Mucosa of gallbladder (tissue), 1 donor: ENCODE measurements around the gene MGST1. TPM values are rescaled to one million over a fixed set of nuclear protein-coding genes. Genes with fewer than 3 reads are reported as not detected.

Source experiments
- DNase-seq: peaks from one replicate; pipeline ENCODE4 v3.0.0-alpha.2; 2020; ENCODE audit warnings: low spot score
- total RNA-seq: library from RNA; stranded (reverse); gene quantifications from one replicate; pipeline ENCODE4 v1.2.1, GENCODE V29; 2021
- donor health status: DM: no; HTN: no; CAD: no.

Gene MGST1, protein sequence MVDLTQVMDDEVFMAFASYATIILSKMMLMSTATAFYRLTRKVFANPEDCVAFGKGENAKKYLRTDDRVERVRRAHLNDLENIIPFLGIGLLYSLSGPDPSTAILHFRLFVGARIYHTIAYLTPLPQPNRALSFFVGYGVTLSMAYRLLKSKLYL
- 410 TPM for total RNA-seq

DNA sequence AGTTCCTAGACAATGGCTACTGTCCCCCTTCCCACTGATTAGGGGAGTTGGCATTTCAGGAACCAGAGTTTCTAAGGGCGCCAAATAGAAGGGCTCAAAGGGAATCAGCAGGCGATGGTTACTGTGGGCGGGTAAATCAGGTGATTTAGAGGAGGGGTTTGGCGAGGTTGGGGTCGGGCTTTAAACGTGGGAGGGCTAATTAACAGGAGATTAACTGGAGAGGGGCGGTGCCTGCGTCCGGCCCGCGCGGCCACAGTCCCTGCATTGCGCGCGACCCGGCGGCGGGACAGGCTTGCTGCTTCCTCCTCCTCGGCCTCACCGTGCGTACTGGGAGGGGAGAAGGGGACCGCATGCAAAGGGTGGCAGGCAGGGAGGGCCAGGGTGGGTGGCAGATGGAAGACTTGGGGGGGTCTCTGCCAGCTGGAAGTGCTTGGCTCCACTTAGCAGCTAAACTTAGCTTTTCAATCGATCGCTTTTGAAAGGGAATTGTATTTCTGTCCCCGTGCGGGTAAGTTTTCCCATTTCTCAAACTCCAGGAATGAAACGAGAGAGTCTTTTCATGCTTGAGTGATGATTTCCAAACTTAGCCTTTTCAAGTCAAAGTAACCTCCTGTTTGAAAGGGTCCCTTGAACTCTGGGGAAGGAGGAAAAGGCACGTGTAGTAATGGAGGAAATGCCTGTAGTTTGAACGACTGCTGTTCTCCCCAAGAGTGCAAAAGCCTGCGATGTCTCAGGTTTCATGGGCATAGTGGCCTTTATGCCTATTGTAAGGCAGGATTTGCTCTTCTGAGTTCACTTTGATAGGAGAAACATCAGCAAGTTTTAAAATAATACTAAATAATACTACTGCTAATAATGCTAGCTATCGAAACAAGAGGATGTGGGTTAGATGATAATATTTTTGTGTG is at the start of gene MGST1:
TSS of gene MGST1 (plus strand) at position 255 of the 908 bp plus-strand sequence. CDS start 6,608 bp downstream, outside the sequence.
- peak; percentile 77 for DNase-seq

DNA sequence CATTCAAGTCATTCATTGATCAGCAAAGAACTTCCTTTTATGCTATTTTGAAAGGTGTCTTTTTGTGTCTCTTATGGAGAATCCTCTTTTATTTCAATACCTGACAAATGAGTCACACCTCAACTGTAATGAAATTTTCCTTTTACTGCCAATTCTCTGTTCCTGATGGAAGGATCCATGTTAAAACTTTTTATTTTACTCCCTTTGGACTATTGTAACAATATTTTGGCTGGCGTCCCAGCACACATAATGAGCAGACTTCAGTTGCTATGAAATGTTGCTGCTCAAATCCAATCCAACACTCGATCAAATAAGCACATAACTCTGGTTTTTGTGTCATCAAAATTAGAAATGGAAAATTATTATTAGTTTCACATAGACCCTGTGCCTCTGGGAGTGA is 48.0 kb upstream of the MGST1 start:
- no peak for DNase-seq

DNA sequence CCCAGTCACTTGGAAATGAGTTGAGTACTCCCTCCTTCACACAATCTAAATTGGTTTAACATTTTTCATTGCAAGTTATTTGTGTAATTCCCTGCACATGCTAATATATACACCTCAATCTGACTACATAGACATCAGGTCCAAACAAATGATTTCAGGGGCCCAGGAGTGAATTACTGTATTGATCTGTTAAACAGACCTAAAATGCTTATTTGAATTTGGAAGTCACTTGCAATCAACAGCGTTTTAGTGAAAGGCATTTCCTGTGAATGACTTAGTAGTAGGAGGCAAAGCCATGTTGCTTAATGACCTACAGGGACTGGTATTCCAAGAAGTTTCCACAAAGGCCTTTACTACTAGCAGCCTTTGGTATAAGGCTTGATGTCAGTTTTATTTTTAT is 47.3 kb upstream of the MGST1 start:
- no peak for DNase-seq

DNA sequence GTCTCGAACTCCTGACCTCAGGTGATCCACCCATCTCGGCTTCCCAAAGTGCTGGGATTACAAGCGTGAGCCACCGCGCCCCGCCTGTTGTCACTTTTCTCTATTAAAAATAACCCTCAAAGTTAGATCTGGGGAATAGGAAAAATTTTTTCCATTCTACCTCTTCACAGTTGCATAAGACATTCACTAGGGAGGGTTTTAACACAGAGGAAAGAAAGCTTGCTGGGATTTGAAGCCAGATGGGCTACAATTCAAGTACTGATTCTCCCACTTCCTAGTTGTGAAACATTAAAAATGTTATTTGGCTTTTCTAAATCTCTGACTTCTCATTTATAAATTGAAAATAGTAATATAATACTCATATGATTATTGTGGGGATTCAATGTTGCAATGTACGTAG is 46.7 kb upstream of the MGST1 start:
- DNase-seq: no peak

DNA sequence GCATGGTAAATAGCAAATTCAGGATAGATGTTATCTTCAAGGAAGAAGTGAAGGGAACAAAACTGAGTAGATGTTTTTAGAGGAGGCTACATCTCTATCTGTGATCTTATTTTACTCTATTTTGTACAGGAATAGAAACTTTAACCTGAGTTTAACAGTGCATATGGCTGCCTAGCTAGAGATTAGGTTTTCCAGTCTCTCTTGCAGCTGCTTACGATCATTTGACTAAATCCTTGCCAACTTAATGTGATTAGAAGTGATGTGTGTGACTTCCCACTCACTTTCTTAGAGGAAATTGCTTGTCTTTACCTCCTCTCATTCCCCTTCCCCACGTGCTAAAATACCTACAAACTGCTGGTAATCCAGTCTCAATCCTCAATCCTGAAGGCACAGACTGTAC is 43.5 kb upstream of the MGST1 start:
- no peak for DNase-seq

DNA sequence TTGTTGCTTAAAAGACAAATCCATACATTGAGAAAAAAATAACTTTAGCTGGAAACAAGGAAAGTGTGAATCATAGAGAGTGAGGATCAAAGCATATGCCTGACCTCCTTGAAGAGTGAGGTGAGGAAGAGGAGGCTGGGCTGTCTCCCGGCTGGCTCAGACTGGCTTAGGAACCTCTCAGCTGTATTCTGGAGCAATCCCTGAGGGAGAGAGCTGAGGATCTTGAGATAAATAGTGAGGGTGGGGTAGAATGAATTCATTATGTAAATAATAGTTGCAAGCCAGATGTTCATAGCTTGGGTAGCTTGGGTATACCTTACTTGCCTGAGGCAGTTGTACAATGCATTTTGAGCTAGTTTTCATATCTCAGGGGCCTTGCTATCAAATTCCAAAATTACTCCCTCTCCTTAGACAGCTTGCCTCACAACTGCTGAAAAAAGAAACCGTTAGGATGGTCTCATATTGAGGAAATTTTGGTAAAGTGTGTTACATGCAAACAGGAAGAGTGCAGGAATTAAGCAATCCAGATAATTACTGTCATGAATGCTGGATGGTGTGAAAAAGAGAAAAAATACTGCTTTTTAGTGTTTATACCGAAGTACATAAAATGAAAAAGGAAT is 39.5 kb upstream of the MGST1 start:
- DNase-seq: no peak

DNA sequence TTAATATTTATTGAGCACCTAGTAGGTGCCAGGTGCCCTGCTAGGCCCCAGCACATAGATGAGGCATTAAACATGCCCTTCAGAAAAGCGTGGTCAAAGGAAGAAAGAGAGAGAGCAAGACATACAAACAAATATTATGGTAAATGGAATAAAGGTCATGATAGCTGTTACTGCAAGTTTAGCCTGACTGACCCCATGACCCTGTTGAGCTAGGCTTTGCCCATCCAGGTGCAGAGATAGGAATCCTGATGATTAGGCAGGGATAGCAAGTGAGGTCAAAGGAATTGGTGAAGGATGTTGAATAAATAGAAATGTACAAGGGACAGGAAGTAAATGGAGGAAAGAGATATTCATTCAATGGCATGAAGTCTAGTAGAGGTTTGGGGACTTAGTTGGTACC is 36.5 kb upstream of the MGST1 start:
- DNase-seq: no peak

DNA sequence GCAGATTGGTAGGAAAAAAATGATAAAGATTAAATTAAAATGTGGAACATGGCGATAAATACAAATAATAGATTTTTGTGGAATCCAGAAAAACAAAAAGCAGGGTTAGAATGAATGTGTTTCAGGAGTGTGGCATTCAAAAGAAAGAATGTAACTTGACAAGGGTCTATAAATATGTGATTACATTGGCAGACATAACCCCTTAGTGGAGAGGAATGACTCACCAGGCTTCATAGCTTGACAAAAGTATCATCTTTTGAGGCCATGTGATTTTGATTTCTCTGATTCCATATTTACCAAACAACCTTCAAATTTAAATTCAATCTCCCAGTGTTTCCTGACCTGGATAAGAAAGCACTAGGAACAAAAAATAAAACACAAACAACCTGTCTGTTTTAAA is 24.4 kb upstream of the MGST1 start:
- no peak for DNase-seq

DNA sequence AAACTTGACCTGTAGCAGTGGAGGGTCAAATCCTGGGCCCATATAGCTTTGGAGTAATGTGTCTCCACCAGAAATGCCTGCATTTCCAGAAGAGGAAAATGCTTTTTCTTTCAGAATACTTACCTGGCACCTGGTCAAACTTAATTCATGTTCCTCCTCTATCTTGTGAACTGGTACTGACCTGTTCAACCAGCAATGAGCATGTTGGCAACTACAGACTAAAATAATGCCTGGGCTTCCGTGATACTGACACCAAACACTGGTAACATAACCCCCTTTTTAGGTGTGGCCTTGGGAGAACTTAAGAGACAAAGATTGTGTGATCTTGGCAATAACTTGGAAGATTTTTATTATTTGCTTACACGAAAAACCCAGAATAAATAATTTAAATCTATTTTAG is 23.8 kb upstream of the MGST1 start:
- DNase-seq: no peak

DNA sequence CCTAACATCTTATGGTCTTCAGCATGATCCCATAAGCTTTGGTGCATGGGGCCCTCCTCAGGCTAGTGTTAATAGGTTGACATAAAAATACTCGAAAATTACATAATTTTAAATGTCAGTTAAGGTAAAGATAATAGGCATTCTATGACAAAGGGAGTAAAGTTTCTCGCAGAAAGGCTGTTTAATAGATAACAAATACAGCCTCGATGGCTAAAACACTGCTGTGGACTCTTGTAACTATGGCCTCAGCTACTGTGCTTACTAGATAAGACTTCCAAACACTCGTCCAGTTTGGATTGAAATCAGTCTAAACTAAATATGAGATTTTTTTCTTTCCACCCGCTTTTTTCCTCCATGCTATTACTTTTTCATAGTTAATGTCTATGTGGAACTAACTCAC is 23.2 kb upstream of the MGST1 start:
- DNase-seq: no peak

DNA sequence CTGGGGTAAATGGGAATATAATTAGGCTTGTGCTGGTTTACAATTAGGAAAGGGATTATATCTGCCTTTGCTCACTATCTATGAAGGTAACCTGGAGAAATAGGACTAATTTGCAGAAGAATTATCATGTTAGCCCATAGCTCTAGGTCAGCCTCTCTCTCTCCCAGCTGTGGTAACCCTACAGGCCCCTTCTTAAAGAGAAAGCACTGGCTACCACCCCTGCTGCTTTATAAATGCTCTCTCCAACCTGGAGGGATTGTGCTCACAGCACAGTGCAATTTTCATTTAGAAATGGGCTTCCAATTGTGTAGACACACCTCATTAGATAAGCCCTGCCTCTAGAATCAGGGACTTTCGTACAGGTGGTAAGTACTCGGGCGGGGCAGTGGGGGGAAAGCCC is 22.7 kb upstream of the MGST1 start:
- no peak for DNase-seq

DNA sequence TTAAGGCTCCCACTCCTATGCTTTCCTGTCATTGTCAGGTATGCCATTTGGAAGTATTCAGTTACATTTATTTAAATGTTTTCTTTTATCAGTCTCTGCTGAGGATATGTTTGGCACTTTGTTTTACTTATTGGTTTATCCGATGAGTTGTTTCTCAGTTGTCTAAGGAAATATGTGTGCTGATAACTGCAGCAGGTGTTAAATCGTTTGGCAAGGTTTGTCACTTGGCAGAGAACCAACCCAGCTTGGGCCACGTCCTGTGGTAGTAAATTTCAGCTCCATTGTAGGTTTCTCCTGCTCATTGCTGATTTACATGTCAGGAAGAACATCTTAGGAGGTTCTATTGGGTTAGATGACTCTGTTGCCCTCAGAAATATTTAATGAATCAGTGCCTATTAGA is 22.0 kb upstream of the MGST1 start:
- DNase-seq: peak; percentile 33

DNA sequence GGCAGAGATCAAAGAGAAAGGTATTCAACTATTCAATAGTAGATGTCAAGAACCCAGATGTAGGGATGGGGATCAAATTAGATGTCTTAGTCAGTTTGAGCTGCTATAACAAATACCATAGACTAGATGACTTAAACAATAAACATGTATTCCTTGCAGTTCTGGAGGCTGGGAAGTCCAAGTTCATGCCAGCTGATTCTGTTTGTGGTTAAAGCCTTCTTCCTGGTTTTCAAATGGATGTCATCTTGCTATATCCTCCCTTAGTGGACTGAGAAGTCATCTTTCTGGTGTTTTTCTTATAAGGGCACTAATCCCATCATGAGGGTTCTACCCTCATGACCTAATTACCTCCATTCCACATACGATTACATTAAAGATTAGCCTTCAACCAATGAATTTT is 19.5 kb upstream of the MGST1 start:
- DNase-seq: no peak

DNA sequence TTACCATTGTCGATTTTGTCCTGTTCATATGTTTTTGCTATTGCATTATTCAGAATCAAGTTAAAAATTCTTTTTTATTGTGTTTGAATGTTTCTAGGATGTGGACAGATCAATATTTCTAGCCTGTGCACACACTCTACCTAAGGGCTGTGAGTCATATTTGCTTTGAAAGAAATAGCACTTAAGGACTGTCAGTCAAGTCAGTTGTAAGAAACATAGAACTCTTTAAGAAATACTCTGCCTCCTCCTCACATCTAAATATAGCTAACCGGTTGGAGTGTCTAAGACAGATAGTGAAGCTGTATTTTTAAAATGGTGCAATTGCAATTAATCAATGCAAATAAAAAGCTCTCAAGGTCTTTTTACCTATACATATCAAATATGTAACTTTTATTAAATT is 17.9 kb upstream of the MGST1 start:
- DNase-seq: no peak

DNA sequence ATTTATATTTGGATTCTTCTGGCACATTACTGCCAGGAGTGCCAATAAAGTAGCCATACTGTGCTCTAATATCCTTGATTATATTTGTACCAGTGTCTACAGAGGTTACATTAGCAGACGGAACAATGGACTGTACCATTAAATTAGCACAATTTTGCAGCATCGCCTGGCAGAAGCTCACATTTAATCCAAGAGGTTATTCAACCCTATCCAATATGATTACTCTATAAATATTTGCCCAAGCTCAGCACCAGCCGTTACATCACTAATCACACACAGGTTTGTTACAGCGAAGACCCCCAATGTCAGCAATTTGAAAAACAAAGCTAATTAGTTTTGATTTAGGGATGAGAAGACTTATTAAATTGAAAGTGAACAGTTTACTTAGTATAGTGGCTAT is 16.9 kb upstream of the MGST1 start:
- DNase-seq: no peak

DNA sequence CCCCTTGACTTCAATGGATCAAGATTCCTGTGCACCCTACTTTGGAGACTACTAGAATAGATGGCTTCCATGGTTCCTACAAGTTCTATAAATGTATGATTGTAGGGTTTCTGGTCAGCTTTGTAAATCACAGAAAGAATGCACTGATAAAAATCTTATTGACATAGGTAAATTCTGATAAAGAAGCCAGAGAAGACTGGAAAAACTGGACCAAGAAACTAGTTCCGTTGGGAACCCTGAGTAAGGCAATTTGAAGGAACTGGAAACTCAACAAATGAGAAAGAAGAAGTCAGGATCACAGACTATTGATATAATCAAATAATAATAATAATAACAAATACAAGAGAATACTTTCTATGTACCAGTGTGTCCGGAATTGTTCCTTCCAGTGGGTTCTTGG is 15.4 kb upstream of the MGST1 start:
- no peak for DNase-seq

DNA sequence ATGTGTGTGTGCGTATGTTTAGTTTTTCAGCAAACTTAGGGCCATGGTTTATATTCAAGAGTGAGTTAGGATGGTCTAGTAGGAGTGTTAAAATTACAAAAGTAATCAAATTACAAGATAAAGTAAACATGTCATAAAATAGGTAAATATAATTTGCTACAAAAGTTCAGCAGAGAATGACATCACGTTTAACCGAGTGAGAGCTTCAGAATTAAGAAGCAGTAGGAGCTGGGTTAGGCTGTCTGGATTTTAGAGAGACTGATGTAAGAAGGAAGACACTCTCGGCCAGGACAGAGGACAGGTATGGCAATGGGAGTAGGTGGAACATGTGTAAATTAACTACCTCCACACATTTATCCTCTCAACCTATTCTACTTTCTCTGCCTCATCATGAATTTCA is 11.6 kb upstream of the MGST1 start:
- DNase-seq: no peak

DNA sequence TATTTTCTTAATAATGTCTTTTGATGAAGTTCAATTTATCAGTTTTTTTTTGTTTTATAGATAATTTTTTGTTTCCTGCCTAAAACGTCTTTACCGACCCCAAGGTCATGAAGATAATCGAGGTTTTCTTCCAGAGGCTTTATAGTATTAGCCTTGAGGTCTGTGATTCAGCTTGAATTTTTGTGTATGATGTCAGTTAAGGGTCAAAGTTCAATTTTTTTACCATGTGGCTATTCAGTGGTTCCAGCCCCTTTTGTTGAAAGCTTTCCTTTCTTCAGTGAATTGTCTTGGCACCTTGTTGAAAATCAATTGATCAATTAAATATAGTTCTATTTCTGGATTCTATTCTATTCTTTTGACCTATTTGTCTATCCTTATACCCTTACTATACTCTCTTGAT is 3.2 kb upstream of the MGST1 start:
- DNase-seq: no peak

DNA sequence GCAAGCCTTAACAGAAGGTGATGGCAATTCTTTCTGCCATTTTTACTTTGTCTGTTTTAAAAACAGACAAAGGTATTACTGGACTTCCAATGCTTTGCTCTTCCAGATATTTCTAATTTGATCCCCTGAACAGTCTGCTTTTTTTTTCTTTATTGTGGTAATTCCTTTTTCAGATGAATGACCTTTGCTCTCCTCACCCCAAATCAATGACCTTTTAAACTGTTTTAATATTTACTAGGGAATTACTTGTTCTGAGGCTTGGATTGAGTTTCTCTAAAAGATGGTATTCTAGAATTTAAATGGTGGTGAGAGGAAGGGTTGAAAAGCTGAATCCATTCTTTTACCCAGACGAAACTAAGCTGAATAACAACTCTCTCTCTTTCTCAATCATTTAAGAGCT is 2.3 kb upstream of the MGST1 start:
- DNase-seq: no peak

DNA sequence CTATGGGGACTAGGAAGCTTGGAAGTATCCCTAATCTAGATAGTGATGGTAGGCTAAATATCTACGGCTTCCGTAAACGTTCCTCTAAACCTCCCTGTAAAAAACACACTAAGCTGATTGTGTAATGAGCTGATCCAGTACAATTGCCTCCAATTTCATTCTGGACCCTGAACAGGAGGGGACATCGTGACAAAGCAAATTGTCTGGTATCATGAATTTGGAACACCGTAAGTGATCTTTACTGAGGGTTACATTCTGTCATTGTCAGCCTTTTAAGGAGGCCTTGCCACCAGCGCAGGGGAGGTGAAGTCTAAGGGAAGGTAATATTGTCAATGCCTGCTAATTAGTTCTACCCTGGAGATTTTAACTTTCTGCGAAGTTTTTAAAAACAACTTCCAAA is 487 bp upstream of the MGST1 start:
- DNase-seq: no peak

DNA sequence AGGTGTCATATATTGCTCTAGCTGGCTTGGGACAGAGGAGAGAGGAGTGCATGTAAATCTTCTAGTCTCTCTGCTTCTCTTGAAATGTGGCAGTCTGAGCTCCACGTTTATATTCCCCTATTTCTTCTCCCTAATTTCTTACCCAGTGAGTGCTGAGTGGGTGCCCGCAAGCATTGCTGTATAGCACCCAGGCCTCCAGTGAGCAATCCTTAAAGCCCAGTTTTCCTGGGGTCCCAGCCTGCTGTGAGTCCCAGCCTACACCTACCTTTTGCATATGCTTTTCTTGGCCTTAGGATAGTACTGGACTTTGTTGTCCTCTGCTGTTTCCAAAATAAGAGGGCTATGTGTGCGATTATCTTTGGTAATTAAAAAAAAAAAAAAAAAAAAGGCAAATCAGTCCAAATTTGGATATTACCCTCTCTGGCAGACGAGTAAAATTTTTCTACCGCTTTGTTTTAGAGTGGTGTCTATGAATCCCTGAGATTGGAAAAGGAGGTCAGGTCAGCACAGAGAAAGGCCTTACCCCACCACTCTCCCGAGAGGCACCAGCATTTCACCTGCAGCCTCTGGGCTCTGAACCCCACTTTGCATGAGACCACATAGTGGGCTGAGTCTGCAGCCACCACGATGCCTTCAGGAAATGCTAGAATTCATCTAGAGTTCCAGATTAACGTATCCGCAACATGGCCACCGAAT is 1.1 kb downstream of the MGST1 start:
- DNase-seq: no peak

DNA sequence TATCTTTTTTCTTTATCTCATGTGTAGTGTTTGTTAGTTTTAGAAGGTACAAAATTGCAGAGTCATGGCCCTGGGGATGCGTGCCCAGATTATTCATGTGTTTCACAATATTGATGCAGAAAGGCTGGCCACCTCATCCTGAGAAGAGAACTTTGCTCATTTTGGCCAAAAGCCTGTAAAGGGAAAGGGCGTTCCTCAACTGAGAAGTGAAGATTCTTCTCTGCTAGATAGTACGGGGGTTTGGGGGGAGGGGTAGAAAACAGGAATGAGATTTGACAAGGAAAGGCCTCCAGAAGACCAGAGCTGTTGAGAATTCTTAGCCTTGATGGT is 1.7 kb downstream of the MGST1 start:
- peak; percentile 79 for DNase-seq

DNA sequence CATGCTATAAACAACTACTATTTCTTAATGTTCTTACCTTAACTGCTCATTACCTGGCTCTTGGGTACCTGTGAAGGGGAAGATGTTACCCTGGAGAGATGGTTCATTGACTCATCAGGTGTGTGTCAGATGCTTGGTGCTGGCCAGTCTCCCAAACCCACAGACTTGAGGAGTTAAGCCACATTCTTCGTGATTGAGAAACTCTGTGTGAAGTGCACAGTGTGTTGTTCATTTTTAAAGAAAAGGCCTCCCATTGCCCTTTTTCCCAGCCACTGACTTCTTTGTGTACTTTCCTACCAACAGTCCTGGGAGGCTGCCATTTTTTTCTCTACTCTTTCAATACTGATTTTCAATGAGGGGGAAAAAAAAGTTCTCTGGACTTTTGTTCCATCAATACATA is 3.2 kb downstream of the MGST1 start:
- peak; percentile 39 for DNase-seq
